Suppressor macrophage treated with lipopolysaccharide for 1 hour (primary cell): ENCODE results near the gene ZNF774.
"Not testable (repeated sequence)": the region's sequence is repeated elsewhere in the genome, so short reads cannot be mapped to it uniquely, and the experiment has no call there.

ENCODE experiments used
- DNase-seq, 3 donors: peaks; one replicate each; pipeline ENCODE4 v3.0.0-alpha.2; 2020 to 2022

ZNF774 gene

DNA sequence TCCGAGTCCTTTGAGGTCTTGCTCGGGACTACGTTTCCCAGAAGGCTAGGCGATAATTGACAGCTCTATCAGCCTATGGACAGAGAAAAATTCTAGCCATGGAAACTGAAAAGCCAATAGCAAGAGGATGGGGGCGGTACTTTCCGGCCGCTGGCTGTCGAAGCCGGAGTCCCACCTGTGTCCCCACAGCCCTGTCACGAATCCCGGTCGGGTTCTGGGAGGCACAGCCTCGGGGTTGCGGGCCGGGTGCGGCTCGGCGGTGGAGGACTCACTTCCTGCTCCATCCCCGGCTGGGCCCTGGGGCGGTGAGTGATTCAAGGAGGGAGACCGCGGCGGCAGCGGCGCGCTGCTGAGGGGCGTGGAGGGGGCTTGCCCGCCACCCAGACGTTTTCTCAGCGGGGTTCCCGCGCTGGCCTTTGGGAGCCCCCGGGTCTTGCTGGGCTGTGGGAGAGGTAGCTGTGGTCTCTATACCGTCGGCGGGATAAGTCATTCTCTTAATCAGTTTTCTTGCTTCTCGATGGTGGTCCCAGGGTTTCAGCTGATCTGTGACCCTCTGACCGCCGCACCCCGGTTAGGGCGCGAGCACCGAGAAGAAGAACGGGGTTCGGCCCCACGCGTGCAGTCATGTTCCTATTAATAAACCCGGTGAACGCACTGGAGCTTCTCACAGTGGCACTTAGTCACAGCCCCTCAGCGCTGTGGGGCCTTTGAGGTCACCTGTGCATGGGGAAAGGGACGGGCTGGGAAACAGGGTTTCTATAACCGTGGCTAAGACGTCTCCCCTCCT, at the start of gene ZNF774:
Gene ZNF774 (plus strand): TSS at position 178 of the 787 bp plus-strand sequence. CDS start 2,377 bp downstream, outside the sequence.
- DNase-seq = peak; percentile 94 to 98 (median 98)

GRCh38 chr15:90305355-90305754, 46.7 kb upstream of the ZNF774 start:
- not testable (repeated sequence) for DNase-seq

DNA sequence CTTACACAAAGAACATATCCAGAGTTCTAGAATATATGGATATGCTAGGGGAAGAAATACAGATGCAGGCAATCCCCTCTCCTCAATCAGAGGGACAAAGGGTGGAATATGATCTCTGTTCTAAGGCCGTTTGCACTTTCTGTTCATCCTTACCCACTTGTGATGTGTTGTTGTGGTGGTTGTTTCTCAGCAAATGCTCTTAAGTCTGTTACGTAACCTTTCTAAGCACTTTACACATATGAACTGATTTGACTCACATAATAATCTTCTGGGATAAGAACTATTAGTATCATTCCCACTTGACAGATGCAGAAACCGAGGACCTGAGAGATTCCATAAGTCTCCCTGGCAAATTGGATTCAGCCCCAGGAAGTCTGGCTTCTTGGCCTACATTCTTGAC, 46.2 kb upstream of the ZNF774 start:
- DNase-seq = peak in 1 of 3 donors; percentile 22

- DNase-seq = peak; percentile 63 to 68 (median 64)
These were observed 45.5 kb upstream of the ZNF774 start for GRCh38 chr15:90306560-90306959.

- no peak for DNase-seq
These were observed 44.4 kb upstream of the ZNF774 start for GRCh38 chr15:90307661-90308060.

DNA sequence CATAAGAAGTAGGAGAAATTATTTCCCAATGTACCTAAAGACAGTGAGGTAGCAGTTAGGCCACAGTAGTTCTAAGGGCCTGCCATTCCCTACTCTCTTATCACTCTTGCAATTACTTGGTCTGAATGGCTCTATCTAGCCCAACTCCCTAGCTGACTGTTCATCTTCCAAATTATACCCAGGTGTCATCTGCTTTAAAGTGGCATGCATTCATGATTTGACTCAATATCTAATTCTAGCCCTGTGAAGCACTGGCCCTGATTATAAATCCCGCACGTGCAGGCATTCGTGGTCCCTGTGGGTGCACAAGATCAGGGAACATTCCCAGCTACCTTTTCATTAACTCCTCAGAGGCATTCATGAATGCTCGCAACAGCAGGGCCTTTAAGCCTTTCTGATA, 43.1 kb upstream of the ZNF774 start:
- DNase-seq = no peak

GRCh38 chr15:90315278-90315982, 36.7 kb upstream of the ZNF774 start:
- peak; percentile 35 to 45 (median 43) for DNase-seq

- no peak for DNase-seq
These were observed 35.9 kb upstream of the ZNF774 start for GRCh38 chr15:90316139-90316538.

GRCh38 chr15:90318591-90318990, 33.5 kb upstream of the ZNF774 start:
- DNase-seq = no peak

DNA sequence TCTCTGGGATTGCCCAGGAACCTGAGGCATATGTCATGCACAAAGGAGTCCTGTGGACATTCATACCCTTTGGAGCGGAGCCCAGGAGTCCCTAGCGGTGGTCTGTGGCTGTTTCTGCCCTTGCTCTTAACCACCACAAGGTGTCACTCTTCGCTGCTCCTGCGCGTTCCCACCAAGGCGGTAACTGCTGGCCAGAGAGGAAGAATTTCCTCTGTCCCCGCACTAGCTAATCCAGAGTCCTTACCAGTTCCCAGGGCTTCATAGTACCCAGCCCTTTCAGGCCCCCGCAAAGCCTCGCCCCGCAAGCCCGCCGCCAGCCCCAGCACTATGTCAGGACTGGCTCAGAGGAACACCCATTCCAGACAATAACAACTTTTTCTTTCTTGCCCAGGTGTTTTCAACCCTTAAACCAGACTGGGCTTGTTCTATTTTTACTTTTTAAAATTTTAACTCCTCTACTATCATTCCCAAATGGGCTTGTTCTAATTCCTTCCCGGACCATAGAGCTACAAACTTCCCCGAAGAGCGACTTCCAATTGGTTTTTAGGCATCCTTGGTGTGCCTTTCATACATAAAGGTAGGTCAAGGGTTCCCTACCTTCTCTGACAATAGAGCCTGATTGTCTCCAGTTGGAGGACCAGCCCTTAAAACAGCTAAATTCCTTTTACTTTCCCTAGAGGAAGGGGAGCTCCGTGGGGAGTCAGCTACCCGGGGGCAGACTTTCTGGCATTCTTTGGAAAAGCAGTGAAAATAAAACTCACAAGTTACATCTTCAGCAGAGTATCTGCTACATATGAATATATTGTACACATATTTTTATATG, 31.8 kb upstream of the ZNF774 start:
- DNase-seq = peak; percentile 88 to 93 (median 90)

DNA sequence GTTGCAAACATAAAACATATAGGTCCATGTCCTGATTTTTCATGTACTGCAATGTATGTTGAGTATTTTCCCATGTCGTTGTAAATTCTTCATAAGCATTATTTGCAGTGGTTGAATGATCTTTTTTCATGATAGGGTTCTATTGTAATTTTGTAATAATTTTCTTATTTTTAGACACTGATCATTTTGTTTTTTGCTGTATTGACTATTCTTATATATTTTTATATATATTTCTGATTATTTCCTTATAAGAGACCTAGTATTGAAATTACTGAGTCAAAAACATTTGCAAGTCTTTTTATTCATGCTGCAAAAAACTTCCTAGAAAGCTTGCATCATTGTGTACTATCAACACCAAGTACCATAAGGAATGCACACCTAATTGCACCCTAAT, 31.2 kb upstream of the ZNF774 start:
- no peak for DNase-seq

DNA sequence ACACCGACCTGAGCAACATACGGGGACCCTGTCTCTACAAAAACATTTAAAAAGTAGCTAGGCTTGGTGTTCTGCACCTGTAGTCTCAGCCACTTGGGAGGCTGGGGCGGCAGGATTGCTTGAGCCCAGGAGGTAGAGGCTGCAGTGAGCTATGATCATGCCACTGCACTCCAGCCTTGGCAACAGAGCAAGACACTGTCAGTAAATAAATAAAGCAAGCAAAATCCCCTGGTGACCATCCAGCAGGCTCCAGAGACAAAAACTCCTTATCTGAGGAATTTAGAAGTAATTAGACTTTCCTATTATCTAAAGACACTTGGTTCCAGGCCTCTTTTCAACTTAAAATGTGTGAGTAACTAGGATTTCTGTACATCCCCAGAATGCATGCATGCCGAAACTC, 29.5 kb upstream of the ZNF774 start:
- no peak for DNase-seq

DNA sequence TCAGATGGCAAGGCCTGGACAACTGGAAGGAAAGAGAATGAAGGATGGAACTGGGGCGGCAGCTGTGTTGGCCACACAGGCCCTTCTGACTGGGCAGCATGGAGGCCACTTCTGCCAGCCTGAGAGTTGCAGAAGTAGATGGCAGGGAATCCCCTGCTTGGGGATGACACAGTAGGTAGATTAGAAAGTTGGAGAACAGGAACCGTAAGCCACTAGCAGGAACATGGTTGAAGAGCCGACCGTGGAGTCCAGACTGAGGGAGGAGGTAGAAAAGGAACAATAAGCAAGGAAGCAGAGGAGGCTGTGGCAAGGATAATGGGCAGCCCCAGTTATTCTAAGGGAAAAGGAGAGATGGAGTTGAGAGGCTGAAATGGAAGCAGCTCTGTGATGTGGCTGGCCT, 26.4 kb upstream of the ZNF774 start:
- peak; percentile 83 to 88 (median 84) for DNase-seq

DNA sequence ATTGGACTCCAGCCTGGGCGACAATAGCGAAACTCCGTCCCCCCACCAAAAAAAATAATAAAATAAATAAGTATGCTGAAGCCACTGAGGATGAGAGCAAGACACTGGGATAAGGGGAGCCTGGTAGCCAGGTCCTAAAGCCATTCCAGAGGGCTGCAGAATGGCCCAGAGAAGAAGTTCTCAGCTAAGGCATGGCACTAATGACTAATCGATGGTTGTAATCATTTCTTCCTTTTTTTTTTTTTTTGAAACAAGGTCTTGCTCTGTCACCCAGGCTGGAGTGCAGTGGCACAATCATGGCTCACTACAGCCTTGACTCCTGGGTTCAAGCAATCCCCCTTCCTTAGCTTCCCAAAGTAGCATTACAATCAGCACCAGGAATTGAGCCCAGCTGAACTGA, 25.6 kb upstream of the ZNF774 start:
- peak; percentile 32 to 67 (median 55) for DNase-seq

- DNase-seq = peak in 2 of 3 donors; percentile 16 to 55
These were observed 24.8 kb upstream of the ZNF774 start for GRCh38 chr15:90327311-90327710.

GRCh38 chr15:90334304-90334731, 17.8 kb upstream of the ZNF774 start:
- no peak for DNase-seq

DNA sequence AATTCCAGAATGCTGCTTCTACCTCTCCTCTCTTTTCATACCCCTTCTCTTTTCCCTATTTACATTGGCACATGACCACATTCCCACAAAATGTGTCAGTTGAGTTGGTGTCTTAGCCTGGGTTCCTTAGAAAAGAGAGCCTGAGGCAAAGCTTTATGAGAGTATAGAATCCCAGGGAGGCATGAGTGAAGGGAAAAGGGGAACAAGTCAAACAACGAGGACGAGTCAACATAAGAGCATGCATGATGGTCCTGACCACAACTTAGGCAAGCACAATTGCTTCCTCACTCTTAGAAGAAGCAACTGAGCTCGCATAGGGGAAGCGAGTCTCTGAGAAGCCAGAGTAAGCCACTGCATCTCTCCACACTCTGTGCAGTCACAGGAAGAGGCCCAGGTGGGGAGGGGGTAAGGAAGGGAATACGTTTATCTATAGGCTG, 15.4 kb upstream of the ZNF774 start:
- peak; percentile 83 to 93 (median 91) for DNase-seq

- DNase-seq = peak in 2 of 3 donors; percentile 38 to 40
These were observed 14.8 kb upstream of the ZNF774 start for GRCh38 chr15:90337256-90337655.

DNA sequence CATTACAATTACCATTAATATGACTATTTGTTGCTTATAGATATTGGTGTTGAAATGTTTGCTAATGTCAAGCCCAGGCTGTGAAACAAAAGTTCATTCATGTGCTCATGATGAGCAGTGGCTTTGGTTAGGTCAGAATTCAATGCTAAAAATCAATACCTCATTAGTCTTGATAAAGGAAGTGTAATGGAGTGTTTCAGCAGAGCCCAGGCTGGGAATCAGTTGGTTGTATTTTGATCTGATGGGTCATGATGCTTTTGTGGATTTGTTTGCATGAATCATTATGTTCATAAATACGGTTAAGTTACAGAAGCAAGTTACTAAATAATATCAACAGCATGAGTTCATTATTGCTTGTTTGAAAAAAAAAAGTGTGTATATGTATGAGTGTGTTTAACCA, 13.6 kb upstream of the ZNF774 start:
- DNase-seq = peak in 1 of 3 donors; percentile 47

- no peak for DNase-seq
These were observed 11.7 kb upstream of the ZNF774 start for GRCh38 chr15:90340345-90340744.

- DNase-seq = peak; percentile 62 to 91 (median 82)
These were observed 8.7 kb upstream of the ZNF774 start for GRCh38 chr15:90343302-90343790.

GRCh38 chr15:90344662-90345061, 7.4 kb upstream of the ZNF774 start:
- DNase-seq = peak; percentile 41 to 76 (median 69)

- peak; percentile 67 to 70 (median 68) for DNase-seq
These were observed 6.2 kb upstream of the ZNF774 start for GRCh38 chr15:90345857-90346256.
